Measurements from ENCODE around the gene BRME1. TPM values are rescaled to one million over a fixed set of nuclear protein-coding genes. Genes with fewer than 3 reads are reported as not detected.
"Not testable (repeated sequence)": the region's sequence is repeated elsewhere in the genome, so short reads cannot be mapped to it uniquely, and the experiment has no call there.

Gene BRME1
- total RNA-seq, 1 experiment from 2014 or later = 13.9 TPM

GRCh38 chr19:13859361-13859880, 46.5 kb downstream of the BRME1 start:
- Histone ChIP-seq H3K27ac (peak overlapping the region; percentile 70), H3K27me3 (ENCODE audit: insufficient read depth, low read depth) (no peaks in the 10 kb centered on the region), H3K36me3 (ENCODE audit: low read depth) (no peaks in the 10 kb centered on the region), H3K4me2 (no peak overlapping the region), H3F3A (ENCODE audit: insufficient read depth, low read depth) (peaks cover 81% of the 10 kb centered on the region), H4K20me1 (ENCODE audit: insufficient read depth) (no peaks in the 10 kb centered on the region), H3K9me2 (ENCODE audit: insufficient read depth) (no peaks in the 10 kb centered on the region), H3K79me2 (ENCODE audit: low read depth) (no peaks in the 10 kb centered on the region), H3K4me1 (replicated peaks; ENCODE audit: insufficient read depth) (peaks cover 24% of the 10 kb centered on the region), H2AFZ (no peak overlapping the region), H3K4me3 (no peak overlapping the region), H3K9me3 (ENCODE audit: insufficient read depth, low read depth) (no peaks in the 10 kb centered on the region)
- no TSS peak for BruUV-seq (replicated peaks)
- TF ChIP-seq EZH2 (IDR thresholded peaks at IDR 0.05; ENCODE audit: low read depth) (no peak), CTCF (conservative IDR thresholded peaks at IDR 0.05) (no peak)
- peak in 1 of 2 experiments; percentile 34 for DNase-seq
- intact Hi-C loops (cut with micrococcal nuclease; ENCODE audit: unreplicated experiment) = no loop called here
- ChIA-PET POLR2A (ENCODE audit: unreplicated experiment) (interaction anchor here (0.6 to 1.4 kb wide), 6 partner anchors 10 to 78 kb away, joined by 3 to 38 read pairs (median 10); partner anchors contain the start of gene ZSWIM4), CTCF (no interaction called here)

GRCh38 chr19:13856497-13856896, 49.4 kb downstream of the BRME1 start:
- Histone ChIP-seq H3K9me3 (ENCODE audit: insufficient read depth, low read depth) (no peaks in the 10 kb centered on the region), H4K20me1 (ENCODE audit: insufficient read depth) (no peaks in the 10 kb centered on the region), H3F3A (ENCODE audit: insufficient read depth, low read depth) (peaks cover 86% of the 10 kb centered on the region), H3K4me1 (replicated peaks; ENCODE audit: insufficient read depth) (peaks cover 46% of the 10 kb centered on the region), H2AFZ (no peak overlapping the region), H3K79me2 (ENCODE audit: low read depth) (0 out of 2 replicates have a peak, but pooled peaks cover 5% of the 10 kb centered on the region), H3K4me3 (no peak overlapping the region), H3K27me3 (ENCODE audit: insufficient read depth, low read depth) (no peaks in the 10 kb centered on the region), H3K9me2 (ENCODE audit: insufficient read depth) (no peaks in the 10 kb centered on the region), H3K36me3 (ENCODE audit: low read depth) (no peaks in the 10 kb centered on the region), H3K4me2 (no peak overlapping the region), H3K27ac (no peak overlapping the region)
- CTCF ChIA-PET = interaction anchor here (0.6 kb wide), 1 partner anchor 9 kb away, joined by 12 read pairs; no protein-coding TSS in a partner anchor
- POLR2A ChIA-PET (ENCODE audit: unreplicated experiment) = interaction anchor here (0.6 kb wide), 2 partner anchors 13 to 175 kb away, joined by 3 to 8 read pairs; partner anchors contain the start of gene IL27RA
- intact Hi-C loops (cut with micrococcal nuclease; ENCODE audit: unreplicated experiment) = no loop called here
- no TSS peak for BruUV-seq (replicated peaks)
- DNase-seq = peak in 1 of 2 experiments; percentile 34
- TF ChIP-seq CTCF (conservative IDR thresholded peaks at IDR 0.05) (no peak), EZH2 (IDR thresholded peaks at IDR 0.05; ENCODE audit: low read depth) (no peak)

GRCh38 chr19:13852171-13852707, 53.7 kb downstream of the BRME1 start:
- peaks cover 57% of the 10 kb centered on the region for H3K4me1 ChIP-seq (replicated peaks; ENCODE audit: insufficient read depth)
- H3K4me2 ChIP-seq = peak overlapping the region; percentile 80
- peak overlapping the region; percentile 97 for H3K27ac ChIP-seq
- not testable (repeated sequence) for H4K20me1 ChIP-seq (ENCODE audit: insufficient read depth); H3K27me3 ChIP-seq (ENCODE audit: insufficient read depth, low read depth); H3K9me2 ChIP-seq (ENCODE audit: insufficient read depth); H3K9me3 ChIP-seq (ENCODE audit: insufficient read depth, low read depth); BruUV-seq (replicated peaks); H3K4me3 ChIP-seq; H2AFZ ChIP-seq; H3K79me2 ChIP-seq (ENCODE audit: low read depth); H3K36me3 ChIP-seq (ENCODE audit: low read depth)
- H3F3A ChIP-seq (ENCODE audit: insufficient read depth, low read depth) = peaks cover 82% of the 10 kb centered on the region
- peak; percentile 45 to 60 for DNase-seq
- ChIA-PET POLR2A (ENCODE audit: unreplicated experiment) (interaction anchor here (0.6 to 3.5 kb wide), 9 partner anchors 9 to 209 kb away, joined by 3 to 39 read pairs (median 6); partner anchors contain the start of gene ZSWIM4), CTCF (interaction anchor here (1.4 kb wide), 1 partner anchor 10 kb away, joined by 5 read pairs; no protein-coding TSS in a partner anchor)
- intact Hi-C loops (cut with micrococcal nuclease; ENCODE audit: unreplicated experiment) = loop anchor here (5.0 kb wide), 2 partner anchors 680 to 700 kb away; partner anchors contain the start of genes IER2 and STX10

- ChIA-PET POLR2A (ENCODE audit: unreplicated experiment) (interaction anchor here (0.6 to 3.5 kb wide), 9 partner anchors 8 to 712 kb away, joined by 3 to 39 read pairs (median 6); partner anchors contain the start of gene ZSWIM4), CTCF (interaction anchor here (1.4 kb wide), 1 partner anchor 11 kb away, joined by 5 read pairs; no protein-coding TSS in a partner anchor)
- H3K9me3 ChIP-seq (ENCODE audit: insufficient read depth, low read depth); H3K79me2 ChIP-seq (ENCODE audit: low read depth); H3K9me2 ChIP-seq (ENCODE audit: insufficient read depth); H3K36me3 ChIP-seq (ENCODE audit: low read depth); H4K20me1 ChIP-seq (ENCODE audit: insufficient read depth); H3K27me3 ChIP-seq (ENCODE audit: insufficient read depth, low read depth); DNase-seq: not testable (repeated sequence)
- BruUV-seq (replicated peaks) = TSS peak; percentile 41
- Histone ChIP-seq H3F3A (ENCODE audit: insufficient read depth, low read depth) (peaks cover 82% of the 10 kb centered on the region), H3K4me3 (peak overlapping the region; percentile 43; the same call in 1 of the 2 replicates), H3K4me2 (peak overlapping the region; percentile 80), H2AFZ (peak overlapping the region; percentile 67; the same call in 1 of the 2 replicates), H3K4me1 (replicated peaks; ENCODE audit: insufficient read depth) (peaks cover 62% of the 10 kb centered on the region), H3K27ac (peak overlapping the region; percentile 97)
- intact Hi-C loops (cut with micrococcal nuclease; ENCODE audit: unreplicated experiment) = loop anchor here (1.0 to 5.0 kb wide), 4 partner anchors 8 to 699 kb away; partner anchors contain the start of genes IER2 and STX10
Measured at GRCh38 chr19:13851734-13852114, 54.2 kb downstream of the BRME1 start.
